Fibroblast of mammary gland (primary cell): ENCODE data around the gene LEMD2.

ENCODE experiments used
- DNase-seq: peaks from one replicate; pipeline ENCODE4 v3.0.0-alpha.2; 2010; ENCODE audit warnings: low read depth
- H3K4me3 ChIP-seq: 2 replicates; pipeline ENCODE4 v1.5.1; 2011; ENCODE audit warnings: low read depth, mild to moderate bottlenecking, low read length, moderate library complexity; ENCODE audit not compliant: control insufficient read depth
- TF ChIP-seq, protein P1 (sequence below): conservative IDR thresholded peaks from 2 replicates; pipeline ENCODE4 v1.5.1; 2011; ENCODE audit warnings: low read depth, low read length, inconsistent platforms; ENCODE audit not compliant: control insufficient read depth, insufficient read depth

Gene LEMD2

DNA sequence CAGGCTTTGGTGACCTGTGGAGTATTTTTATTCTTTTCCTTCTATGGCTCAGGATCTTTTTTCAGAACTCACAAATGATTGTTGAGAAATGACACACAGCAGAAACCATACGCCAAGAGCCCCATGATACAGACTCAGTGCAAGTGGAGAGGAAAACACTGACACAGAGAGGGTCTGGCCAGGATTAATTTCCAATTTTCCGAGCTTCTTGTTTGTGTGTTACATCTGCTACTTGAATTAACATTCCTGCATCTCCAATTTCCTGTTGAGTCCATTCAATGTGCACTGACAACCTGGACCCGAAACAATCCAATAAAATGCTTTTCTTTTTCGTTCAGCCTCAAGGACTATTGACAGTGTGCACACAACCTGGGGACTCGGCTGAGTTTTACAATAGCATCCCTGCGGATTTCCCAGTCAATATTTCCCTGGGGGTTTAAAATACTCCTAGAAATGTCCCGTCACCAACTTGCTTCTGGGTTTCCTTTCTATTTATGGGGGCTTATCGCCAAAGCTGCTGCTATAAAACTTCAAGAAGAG lies 19.8 kb upstream of the LEMD2 start:
- H3K4me3 ChIP-seq, result no peak overlapping the region
- TF ChIP-seq, protein P1, sequence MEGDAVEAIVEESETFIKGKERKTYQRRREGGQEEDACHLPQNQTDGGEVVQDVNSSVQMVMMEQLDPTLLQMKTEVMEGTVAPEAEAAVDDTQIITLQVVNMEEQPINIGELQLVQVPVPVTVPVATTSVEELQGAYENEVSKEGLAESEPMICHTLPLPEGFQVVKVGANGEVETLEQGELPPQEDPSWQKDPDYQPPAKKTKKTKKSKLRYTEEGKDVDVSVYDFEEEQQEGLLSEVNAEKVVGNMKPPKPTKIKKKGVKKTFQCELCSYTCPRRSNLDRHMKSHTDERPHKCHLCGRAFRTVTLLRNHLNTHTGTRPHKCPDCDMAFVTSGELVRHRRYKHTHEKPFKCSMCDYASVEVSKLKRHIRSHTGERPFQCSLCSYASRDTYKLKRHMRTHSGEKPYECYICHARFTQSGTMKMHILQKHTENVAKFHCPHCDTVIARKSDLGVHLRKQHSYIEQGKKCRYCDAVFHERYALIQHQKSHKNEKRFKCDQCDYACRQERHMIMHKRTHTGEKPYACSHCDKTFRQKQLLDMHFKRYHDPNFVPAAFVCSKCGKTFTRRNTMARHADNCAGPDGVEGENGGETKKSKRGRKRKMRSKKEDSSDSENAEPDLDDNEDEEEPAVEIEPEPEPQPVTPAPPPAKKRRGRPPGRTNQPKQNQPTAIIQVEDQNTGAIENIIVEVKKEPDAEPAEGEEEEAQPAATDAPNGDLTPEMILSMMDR, result no peak
- no peak for DNase-seq

DNA sequence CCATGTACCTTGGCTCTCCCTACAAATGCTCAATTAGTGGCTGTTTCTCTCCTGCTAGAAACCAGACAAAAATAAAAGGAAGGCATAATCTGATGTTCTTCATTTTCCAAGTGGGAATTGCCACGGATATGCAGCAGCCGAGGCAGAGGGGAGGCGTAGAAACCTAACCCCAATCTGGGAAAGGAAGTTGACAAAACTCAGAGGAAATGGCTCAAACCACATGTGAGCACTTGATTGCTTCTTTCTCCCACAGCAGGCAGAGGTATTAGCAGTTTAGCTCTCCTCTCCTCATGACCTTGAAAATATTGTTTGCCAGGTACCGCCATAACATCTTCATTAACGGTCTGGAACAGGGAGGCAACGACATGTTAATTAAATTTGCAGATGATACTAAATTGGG lies 18.7 kb upstream of the LEMD2 start:
- TF ChIP-seq, protein P1, result no peak

DNA sequence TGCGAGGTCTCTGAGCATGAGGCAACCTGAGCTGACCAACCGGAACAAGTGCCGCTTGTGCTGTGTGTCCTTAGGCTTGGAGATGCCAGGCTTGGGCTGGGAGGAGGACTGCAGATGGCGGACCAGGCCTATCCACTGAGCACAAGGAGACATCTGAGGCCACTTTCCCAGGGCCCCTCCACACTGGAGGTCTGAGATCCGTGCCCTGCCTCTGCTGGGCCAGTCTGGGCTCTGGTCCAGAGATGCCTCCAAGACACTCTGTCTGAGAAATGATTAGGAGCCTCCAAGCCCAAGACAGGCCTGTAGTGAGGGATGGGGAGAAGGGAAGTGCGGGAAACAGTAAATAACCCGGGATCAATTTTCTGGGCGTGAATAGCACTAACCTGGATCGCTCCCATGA lies 17.9 kb upstream of the LEMD2 start:
- TF ChIP-seq, protein P1, result no peak
- no peak for DNase-seq
- H3K4me3 ChIP-seq, result no peak overlapping the region

More for the DNA sequence above, 18.7 kb upstream of the LEMD2 start:
- no peak for DNase-seq
- no peak overlapping the region for H3K4me3 ChIP-seq

DNA sequence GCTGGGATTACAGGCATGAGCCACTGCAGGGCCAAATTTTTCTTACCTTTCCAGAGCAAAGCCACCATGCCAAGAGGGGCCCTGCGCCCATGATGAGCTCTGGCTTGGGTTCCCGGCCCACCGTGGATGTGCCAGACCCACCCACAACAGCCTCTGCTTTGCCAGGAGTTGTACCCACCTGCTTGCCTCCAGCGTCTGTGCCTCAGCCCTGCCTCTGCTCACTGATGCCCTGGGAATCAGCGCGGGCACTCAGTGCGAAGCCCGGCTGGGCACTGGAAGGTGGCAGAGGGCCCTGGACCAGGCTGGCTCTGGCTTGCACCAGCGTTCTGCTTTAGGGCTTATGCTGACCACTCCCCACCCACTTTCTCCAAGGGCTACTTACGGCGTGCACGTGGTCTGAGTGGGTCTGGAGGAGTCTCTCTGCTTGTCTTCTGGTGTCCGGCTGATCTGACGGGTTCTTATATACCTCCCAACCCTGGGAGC lies 14.7 kb upstream of the LEMD2 start, which contains the start of gene MLN:
TSS of gene MLN (minus strand) at position 433 of the 483 bp plus-strand sequence. CDS start 2,840 bp downstream, outside the sequence.
- no peak for DNase-seq
- TF ChIP-seq, protein P1, result no peak

DNA sequence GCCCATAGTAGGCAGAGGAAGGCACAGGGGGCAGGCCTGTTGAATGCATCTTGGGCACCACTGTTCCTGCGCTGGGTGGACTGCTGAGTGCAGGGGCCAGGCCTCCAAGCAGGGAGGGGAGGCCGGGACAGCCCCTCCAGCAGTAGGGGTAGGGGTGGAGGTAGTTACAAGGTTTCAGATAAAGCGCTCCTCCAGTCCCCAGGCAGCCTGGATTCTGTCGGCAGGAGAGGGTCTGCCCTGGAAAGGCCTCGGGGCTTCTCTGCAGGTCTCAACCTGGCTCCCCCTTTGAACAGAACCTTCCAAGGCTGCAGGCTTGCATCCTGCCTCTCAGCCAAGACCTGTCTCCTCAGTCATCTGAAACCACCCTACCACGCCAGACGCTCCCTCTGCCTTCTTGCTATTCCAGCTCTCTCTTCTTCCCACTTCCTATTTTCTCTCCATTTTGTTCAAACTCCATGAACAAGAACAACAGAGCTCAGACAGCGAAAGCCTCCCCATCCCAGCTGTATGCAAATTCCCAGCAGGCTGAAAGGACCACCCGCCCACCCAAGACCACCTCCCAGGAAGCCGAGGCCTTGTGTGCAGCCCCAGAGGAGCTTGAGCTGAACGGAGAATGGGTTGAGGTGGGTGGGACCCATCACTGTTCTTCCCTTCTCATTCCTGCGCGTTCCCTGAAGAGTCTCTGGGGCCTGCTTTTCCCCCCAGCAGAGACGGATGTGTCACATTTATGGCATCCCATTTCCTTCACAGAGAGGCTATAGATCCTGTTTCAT lies 13.4 kb upstream of the LEMD2 start:
- DNase-seq, result no peak
- TF ChIP-seq, protein P1, result no peak

More for the DNA sequence above, 14.7 kb upstream of the LEMD2 start, which contains the start of gene MLN:
- H3K4me3 ChIP-seq, result no peak within 1 kb of the TSS

DNA sequence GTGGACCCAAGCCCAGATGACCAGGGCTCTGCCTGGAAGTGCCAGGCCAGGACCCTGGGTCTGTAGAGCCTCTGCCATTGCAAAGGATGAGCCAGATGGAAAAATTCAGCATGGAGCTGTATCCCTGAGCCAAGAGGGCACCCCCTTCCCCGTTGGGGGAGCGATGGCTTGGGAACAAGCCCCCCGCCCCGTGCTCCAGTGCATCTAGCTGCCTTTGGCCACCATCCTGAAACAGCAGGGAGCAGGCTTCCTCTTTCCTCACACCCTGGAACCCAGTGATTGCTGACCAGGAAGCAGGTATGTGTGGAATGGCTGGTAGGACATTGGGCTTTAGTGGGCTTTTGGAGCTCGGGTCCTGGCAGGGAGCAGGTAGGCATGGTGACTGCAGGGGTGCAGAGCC lies 12.7 kb upstream of the LEMD2 start:
- TF ChIP-seq, protein P1, result no peak
- no peak for DNase-seq
- no peak overlapping the region for H3K4me3 ChIP-seq

More for the DNA sequence above, 13.4 kb upstream of the LEMD2 start:
- H3K4me3 ChIP-seq, result no peak overlapping the region
